Hepatocyte (in vitro differentiated cells): Measurements from ENCODE around the gene METTL24. TPM values are rescaled to one million over a fixed set of nuclear protein-coding genes. Genes with fewer than 3 reads are reported as not detected.

ENCODE experiments used
- DNase-seq: peaks from one replicate; pipeline ENCODE4 v3.0.0-alpha.2; 2016; ENCODE audit warnings: low spot score
- H2AFZ ChIP-seq: fragments of 200-600 bp; sonication (generic); 2 replicates; pipeline ENCODE4 v1.6.0; 2016; ENCODE audit warnings: antibody characterized with exemption, mild to moderate bottlenecking
- H3K27ac ChIP-seq: fragments of 200-600 bp; sonication (generic); 2 replicates; pipeline ENCODE4 v1.5.1; 2016; ENCODE audit warnings: mild to moderate bottlenecking
- H3K27me3 ChIP-seq: fragments of 200-600 bp; sonication (generic); 2 replicates; pipeline ENCODE4 v1.6.1; 2016
- H3K36me3 ChIP-seq: fragments of 200-600 bp; sonication (generic); replicated peaks from 2 replicates; pipeline ENCODE4 v1.5.1; 2016; ENCODE audit warnings: low read depth; ENCODE audit not compliant: insufficient read depth
- H3K4me1 ChIP-seq: fragments of 200-600 bp; sonication (generic); 2 replicates; pipeline ENCODE4 v1.5.1; 2016; ENCODE audit warnings: mild to moderate bottlenecking, moderate library complexity; ENCODE audit not compliant: insufficient read depth
- H3K4me2 ChIP-seq: fragments of 200-600 bp; sonication (generic); 2 replicates; pipeline ENCODE4 v1.6.0; 2016
- H3K4me3 ChIP-seq: fragments of 200-600 bp; sonication (generic); 2 replicates; pipeline ENCODE4 v1.5.1; 2016; ENCODE audit warnings: mild to moderate bottlenecking
- H3K79me2 ChIP-seq: fragments of 200-600 bp; sonication (generic); 2 replicates; pipeline ENCODE4 v1.6.0; 2017; ENCODE audit warnings: mild to moderate bottlenecking
- H3K9me2 ChIP-seq: fragments of 200-600 bp; sonication (generic); replicated peaks from 2 replicates; pipeline ENCODE4 v1.6.0; 2017; ENCODE audit warnings: mild to moderate bottlenecking; ENCODE audit not compliant: insufficient read depth
- H3K9me3 ChIP-seq: fragments of 200-600 bp; sonication (generic); 2 replicates; pipeline ENCODE4 v1.5.1; 2016; ENCODE audit warnings: low read depth, mild to moderate bottlenecking
- H4K20me1 ChIP-seq: fragments of 200-600 bp; sonication (generic); 2 replicates; pipeline ENCODE4 v1.6.0; 2016; ENCODE audit warnings: mild to moderate bottlenecking; ENCODE audit not compliant: insufficient read depth, poor library complexity, severe bottlenecking
- EZH2 ChIP-seq: fragments of 200-600 bp; sonication (generic); IDR thresholded peaks from 2 replicates; pipeline ENCODE4 v1.6.1; 2016; ENCODE audit warnings: antibody characterized with exemption, mild to moderate bottlenecking, borderline replicate concordance
- EZH2phosphoT487 ChIP-seq: fragments of 200-600 bp; sonication (generic); IDR thresholded peaks from one replicate; pipeline ENCODE4 v1.6.1; 2018; ENCODE audit warnings: antibody characterized with exemption, mild to moderate bottlenecking, low read depth, moderate library complexity; ENCODE audit not compliant: unreplicated experiment, severe bottlenecking
- WGBS: methylation state at CpG from one replicate; pipeline ENCODE4 v1.1.6; 2016; ENCODE audit warnings: low lambda C conversion rate; ENCODE audit errors: missing lambda C conversion rate; 5-methylcytosine and 5-hydroxymethylcytosine counted together
- polyA plus RNA-seq: library from polyadenylated mRNA; unstranded; fragments of >200 nt; fragmentation: Nextera tagmentation; extraction: Ambion mirVana; gene quantifications from 2 replicates; pipeline ENCODE4 v1.2.1, GENCODE V29; 2016
- total RNA-seq: library from RNA; depleted of rRNA; stranded (reverse); fragments of >200 nt; gene quantifications from 2 replicates; pipeline ENCODE4 v1.2.3, GENCODE V29; 2014
- TF ChIP-seq, protein P1 (sequence below): fragments of 200-600 bp; sonication (generic); IDR thresholded peaks from 2 replicates; pipeline ENCODE4 v1.5.1; 2016; ENCODE audit warnings: antibody characterized with exemption, mild to moderate bottlenecking; ENCODE audit not compliant: poor library complexity

METTL24 gene
- total and polyA plus RNA-seq, 2 experiments from 2014 or later, result 2.2 to 5.7 TPM

DNA sequence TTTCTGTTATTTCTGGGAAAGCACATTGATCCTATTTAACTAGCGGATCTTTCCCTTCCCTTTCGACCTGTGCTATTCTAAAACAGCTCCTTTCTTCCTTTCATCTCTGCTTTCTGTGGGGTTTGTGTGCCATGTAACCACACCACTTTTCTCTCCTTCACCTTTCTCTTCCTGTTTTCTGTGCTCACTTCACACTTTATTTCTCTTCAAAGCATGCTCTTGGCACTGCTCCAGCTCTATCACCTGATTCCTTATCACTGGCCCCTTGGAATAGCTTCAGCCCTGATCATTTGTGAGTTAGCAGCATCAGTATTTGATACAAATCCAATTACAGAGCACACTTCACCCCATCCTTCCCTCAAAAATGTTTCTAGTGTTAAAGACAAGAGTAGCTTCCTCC, 8.1 kb upstream of the METTL24 start:
- Histone ChIP-seq H3K36me3 (no peaks in the 10 kb centered on the region), H3K4me1 (no peaks in the 10 kb centered on the region), H3K79me2 (no peaks in the 10 kb centered on the region), H3K4me3 (no peak overlapping the region), H3K4me2 (no peak overlapping the region), H3K9me2 (no peaks in the 10 kb centered on the region), H4K20me1 (no peaks in the 10 kb centered on the region), H2AFZ (no peak overlapping the region), H3K27ac (no peak overlapping the region), H3K27me3 (no peaks in the 10 kb centered on the region), H3K9me3 (no peaks in the 10 kb centered on the region)
- WGBS, result 78% methylated on average over 2 of the region's 2 CpGs
- TF ChIP-seq EZH2phosphoT487 (no peak), EZH2 (no peak)
- TF ChIP-seq, protein P1, sequence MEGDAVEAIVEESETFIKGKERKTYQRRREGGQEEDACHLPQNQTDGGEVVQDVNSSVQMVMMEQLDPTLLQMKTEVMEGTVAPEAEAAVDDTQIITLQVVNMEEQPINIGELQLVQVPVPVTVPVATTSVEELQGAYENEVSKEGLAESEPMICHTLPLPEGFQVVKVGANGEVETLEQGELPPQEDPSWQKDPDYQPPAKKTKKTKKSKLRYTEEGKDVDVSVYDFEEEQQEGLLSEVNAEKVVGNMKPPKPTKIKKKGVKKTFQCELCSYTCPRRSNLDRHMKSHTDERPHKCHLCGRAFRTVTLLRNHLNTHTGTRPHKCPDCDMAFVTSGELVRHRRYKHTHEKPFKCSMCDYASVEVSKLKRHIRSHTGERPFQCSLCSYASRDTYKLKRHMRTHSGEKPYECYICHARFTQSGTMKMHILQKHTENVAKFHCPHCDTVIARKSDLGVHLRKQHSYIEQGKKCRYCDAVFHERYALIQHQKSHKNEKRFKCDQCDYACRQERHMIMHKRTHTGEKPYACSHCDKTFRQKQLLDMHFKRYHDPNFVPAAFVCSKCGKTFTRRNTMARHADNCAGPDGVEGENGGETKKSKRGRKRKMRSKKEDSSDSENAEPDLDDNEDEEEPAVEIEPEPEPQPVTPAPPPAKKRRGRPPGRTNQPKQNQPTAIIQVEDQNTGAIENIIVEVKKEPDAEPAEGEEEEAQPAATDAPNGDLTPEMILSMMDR, result no peak
- DNase-seq, result peak; percentile 28

DNA sequence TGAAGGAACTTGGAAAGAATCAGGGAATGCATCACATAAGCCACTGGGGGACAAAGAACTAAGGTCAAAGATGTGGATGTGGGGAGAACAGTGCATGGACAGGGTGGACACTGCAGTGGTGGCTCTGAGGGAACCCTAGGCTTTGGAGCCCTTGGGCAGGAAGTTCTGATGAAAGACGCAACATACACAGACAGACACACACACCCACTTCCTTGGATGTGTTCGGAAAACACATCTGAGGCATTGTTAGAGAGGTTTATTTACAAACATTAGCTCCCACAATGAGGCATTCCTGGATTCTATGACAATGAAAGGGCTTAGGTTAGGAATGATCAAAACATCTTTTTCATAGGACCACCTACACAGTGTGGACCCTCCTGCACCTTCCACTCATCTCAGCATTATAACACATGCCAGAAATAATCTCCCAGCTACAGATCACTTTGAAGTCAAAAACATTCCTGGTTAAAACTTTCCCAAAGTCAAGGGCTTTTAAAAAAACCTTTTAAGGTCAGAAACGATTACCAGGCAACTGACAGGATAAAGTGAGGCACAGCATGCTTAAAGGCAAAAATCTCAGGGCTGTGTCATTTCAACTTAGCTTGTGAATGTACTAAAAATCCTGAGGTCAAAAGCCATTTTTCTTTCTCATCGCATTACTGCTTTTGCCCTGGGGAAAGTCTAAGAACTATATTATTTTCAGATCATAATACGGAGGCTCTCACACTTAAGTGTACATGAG, 6.4 kb upstream of the METTL24 start:
- Histone ChIP-seq H3K9me3 (no peaks in the 10 kb centered on the region), H3K4me3 (no peak overlapping the region), H3K36me3 (no peaks in the 10 kb centered on the region), H3K4me2 (no peak overlapping the region), H3K27ac (peak overlapping the region; percentile 16), H3K79me2 (no peaks in the 10 kb centered on the region), H4K20me1 (no peaks in the 10 kb centered on the region), H3K4me1 (peaks cover 5% of the 10 kb centered on the region), H3K27me3 (no peaks in the 10 kb centered on the region), H2AFZ (no peak overlapping the region), H3K9me2 (no peaks in the 10 kb centered on the region)
- TF ChIP-seq EZH2 (no peak), EZH2phosphoT487 (no peak)
- TF ChIP-seq, protein P1, result no peak
- 46% methylated on average over 5 of the region's 5 CpGs for WGBS
- no peak for DNase-seq

DNA sequence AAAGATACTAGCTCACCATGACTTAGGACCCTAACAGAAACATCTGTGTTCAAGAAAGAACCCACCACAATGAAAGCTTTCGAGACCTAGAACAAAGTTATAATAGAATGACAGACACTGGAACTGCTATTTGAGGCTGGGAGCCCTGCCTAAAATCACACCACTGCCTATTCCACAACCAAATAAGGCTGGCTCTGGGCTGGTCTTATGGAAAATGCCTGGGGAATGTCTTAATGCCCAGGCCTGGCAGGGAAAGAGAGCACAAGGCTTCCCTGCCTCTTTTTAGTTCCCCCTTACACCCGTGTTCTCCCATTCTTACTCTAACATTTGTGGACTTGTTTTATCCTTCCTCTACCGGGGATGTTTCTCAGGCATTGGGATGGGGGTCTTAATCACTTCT, 5.6 kb upstream of the METTL24 start:
- Histone ChIP-seq H2AFZ (no peak overlapping the region), H3K9me2 (no peaks in the 10 kb centered on the region), H3K36me3 (no peaks in the 10 kb centered on the region), H3K4me2 (no peak overlapping the region), H3K27ac (peak overlapping the region; percentile 16), H3K4me3 (no peak overlapping the region), H3K27me3 (peaks cover 2% of the 10 kb centered on the region), H4K20me1 (no peaks in the 10 kb centered on the region), H3K9me3 (no peaks in the 10 kb centered on the region), H3K4me1 (peaks cover 5% of the 10 kb centered on the region), H3K79me2 (no peaks in the 10 kb centered on the region)
- 76% methylated on average over 3 of the region's 3 CpGs for WGBS
- no peak for DNase-seq
- TF ChIP-seq EZH2, result no peak
- TF ChIP-seq, protein P1, result no peak
- TF ChIP-seq EZH2phosphoT487, result no peak
